Measurements from ENCODE around the gene GUCY2C.
"Not testable (repeated sequence)": the region's sequence is repeated elsewhere in the genome, so short reads cannot be mapped to it uniquely, and the experiment has no call there.

GUCY2C gene

DNA sequence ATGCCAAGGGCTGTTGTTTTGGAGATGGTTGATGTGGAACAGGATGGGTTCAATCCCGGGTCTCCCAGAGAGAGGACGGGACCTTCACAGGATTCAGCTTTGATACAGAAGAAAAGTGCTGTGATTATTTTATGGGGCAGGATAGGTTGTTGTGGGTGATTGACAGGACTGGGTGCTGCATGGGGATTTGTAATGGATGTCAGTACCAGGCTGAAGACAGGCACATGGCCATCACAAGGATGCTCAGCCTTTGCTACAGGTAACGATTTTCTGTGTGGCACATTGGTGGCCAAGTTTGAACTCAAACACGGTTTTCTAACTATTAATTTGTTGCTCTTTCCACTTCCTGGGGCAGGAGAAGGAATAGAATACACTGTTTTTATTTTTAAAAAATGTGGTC, 4.5 kb upstream of the GUCY2C start:
- Histone ChIP-seq H3K4me1 (ENCODE audit: control insufficient read depth, insufficient read depth, low read length) (peaks cover 7% of the 10 kb centered on the region), H3K9ac (ENCODE audit: low read depth, low read length) (no peak overlapping the region), H3K4me3 (ENCODE audit: low read depth, low read length) (no peak overlapping the region), H3K9me3 (ENCODE audit: control insufficient read depth, insufficient read depth, low read length) (no peaks in the 10 kb centered on the region), H3K36me3 (ENCODE audit: control insufficient read depth, insufficient read depth, low read length) (peaks cover 18% of the 10 kb centered on the region), H3K27me3 (ENCODE audit: control insufficient read depth, insufficient read depth, low read length) (no peaks in the 10 kb centered on the region)

DNA sequence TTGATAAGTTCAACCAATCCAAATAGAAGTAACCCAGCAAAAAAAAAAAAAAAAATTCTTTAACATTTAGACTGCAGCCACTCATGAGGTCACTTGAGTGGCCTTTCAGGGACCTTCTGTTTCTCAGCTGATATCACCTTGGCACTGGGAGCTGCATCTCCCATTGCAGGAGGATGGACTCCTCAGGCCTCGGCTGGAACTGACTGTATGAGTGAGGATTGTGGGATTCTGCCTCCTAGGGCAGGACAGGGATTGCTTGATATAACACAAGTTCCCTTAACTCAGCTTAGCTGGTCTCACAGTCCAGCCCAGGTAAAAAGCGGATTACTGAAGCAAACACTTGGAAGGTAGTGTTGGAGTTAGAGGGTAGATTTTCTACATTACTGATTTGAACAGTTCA, 3.5 kb upstream of the GUCY2C start:
- Histone ChIP-seq H3K9ac (ENCODE audit: low read depth, low read length) (no peak overlapping the region), H3K4me1 (ENCODE audit: control insufficient read depth, insufficient read depth, low read length) (peaks cover 5% of the 10 kb centered on the region), H3K4me3 (ENCODE audit: low read depth, low read length) (no peak overlapping the region), H3K9me3 (ENCODE audit: control insufficient read depth, insufficient read depth, low read length) (no peaks in the 10 kb centered on the region), H3K27me3 (ENCODE audit: control insufficient read depth, insufficient read depth, low read length) (no peaks in the 10 kb centered on the region), H3K36me3 (ENCODE audit: control insufficient read depth, insufficient read depth, low read length) (peaks cover 14% of the 10 kb centered on the region)

GRCh38 chr12:14698555-14698954, 2.2 kb upstream of the GUCY2C start:
- H3K27me3 ChIP-seq (ENCODE audit: control insufficient read depth, insufficient read depth, low read length) = peaks cover 6% of the 10 kb centered on the region
- H3K36me3 ChIP-seq (ENCODE audit: control insufficient read depth, insufficient read depth, low read length) = peaks cover 3% of the 10 kb centered on the region
- H3K9me3 ChIP-seq (ENCODE audit: control insufficient read depth, insufficient read depth, low read length) = no peaks in the 10 kb centered on the region
- H3K9ac ChIP-seq (ENCODE audit: low read depth, low read length) = no peak overlapping the region
- no peak overlapping the region for H3K4me3 ChIP-seq (ENCODE audit: low read depth, low read length)
- no peaks in the 10 kb centered on the region for H3K4me1 ChIP-seq (ENCODE audit: control insufficient read depth, insufficient read depth, low read length)

DNA sequence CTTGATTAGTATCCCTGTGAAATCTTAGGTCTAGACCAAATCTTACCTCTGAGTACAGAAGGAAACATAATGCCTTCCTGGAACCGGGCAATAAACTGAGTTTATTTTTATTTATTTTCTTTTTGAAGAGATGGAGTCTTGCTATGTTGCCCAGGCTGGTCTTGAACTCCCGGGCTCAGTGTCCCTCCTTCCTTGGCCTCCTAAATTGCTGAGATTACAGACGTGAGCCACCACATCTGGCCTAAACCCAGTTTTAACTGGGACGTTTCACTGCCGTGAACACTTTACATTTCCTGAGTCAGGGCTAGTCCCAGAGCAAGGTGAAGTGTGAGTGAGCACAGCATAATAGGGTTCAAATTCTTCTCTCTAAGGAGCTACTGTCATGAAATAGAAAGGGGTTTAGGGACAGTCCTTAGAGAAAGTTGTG, 671 bp downstream of the GUCY2C start:
- H3K4me3 ChIP-seq (ENCODE audit: low read depth, low read length) = no peak overlapping the region
- no peak overlapping the region for H3K9ac ChIP-seq (ENCODE audit: low read depth, low read length)
- H3K36me3 ChIP-seq (ENCODE audit: control insufficient read depth, insufficient read depth, low read length) = no peaks in the 10 kb centered on the region
- H3K27me3 ChIP-seq (ENCODE audit: control insufficient read depth, insufficient read depth, low read length) = peaks cover 22% of the 10 kb centered on the region
- no peaks in the 10 kb centered on the region for H3K4me1 ChIP-seq (ENCODE audit: control insufficient read depth, insufficient read depth, low read length)
- no peaks in the 10 kb centered on the region for H3K9me3 ChIP-seq (ENCODE audit: control insufficient read depth, insufficient read depth, low read length)

- H3K4me1 ChIP-seq (ENCODE audit: control insufficient read depth, insufficient read depth, low read length) = no peaks in the 10 kb centered on the region
- no peaks in the 10 kb centered on the region for H3K9me3 ChIP-seq (ENCODE audit: control insufficient read depth, insufficient read depth, low read length)
- H3K36me3 ChIP-seq (ENCODE audit: control insufficient read depth, insufficient read depth, low read length) = no peaks in the 10 kb centered on the region
- H3K9ac ChIP-seq (ENCODE audit: low read depth, low read length) = no peak overlapping the region
- no peak overlapping the region for H3K4me3 ChIP-seq (ENCODE audit: low read depth, low read length)
- peaks cover 27% of the 10 kb centered on the region for H3K27me3 ChIP-seq (ENCODE audit: control insufficient read depth, insufficient read depth, low read length)
Measured at GRCh38 chr12:14694970-14695369, 1.4 kb downstream of the GUCY2C start.

DNA sequence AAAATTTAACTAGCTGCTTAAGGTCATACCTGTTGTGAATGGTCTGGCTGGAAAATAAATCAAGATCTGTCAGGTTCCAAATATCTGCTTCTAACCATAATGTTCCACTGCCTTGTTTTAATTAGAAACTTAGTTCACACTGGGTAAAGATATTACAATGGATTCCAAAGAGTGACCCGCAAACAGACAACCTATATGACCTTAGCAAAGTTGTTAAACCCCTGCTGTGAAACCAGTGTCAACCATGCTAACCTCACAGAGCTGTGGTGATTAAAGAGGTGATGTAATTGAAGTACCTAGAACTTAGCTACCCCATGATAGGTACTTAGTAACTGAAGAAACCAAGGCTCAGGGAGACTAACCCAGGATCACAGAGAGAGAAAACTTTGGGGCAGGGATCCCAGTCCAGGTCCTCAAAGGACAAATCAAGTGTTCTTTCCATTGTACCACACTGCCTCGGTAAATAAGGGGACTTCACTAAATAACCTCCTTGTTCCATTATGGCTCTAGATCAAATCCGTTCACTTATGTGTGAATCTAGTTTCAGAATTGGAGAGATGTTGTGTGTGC, 2.2 kb downstream of the GUCY2C start:
- Histone ChIP-seq H3K9ac (ENCODE audit: low read depth, low read length) (no peak overlapping the region), H3K27me3 (ENCODE audit: control insufficient read depth, insufficient read depth, low read length) (peaks cover 34% of the 10 kb centered on the region), H3K9me3 (ENCODE audit: control insufficient read depth, insufficient read depth, low read length) (no peaks in the 10 kb centered on the region), H3K4me1 (ENCODE audit: control insufficient read depth, insufficient read depth, low read length) (no peaks in the 10 kb centered on the region), H3K36me3 (ENCODE audit: control insufficient read depth, insufficient read depth, low read length) (no peaks in the 10 kb centered on the region), H3K4me3 (ENCODE audit: low read depth, low read length) (no peak overlapping the region)

GRCh38 chr12:14693116-14693515, 3.3 kb downstream of the GUCY2C start:
- Histone ChIP-seq H3K36me3 (ENCODE audit: control insufficient read depth, insufficient read depth, low read length) (no peaks in the 10 kb centered on the region), H3K4me1 (ENCODE audit: control insufficient read depth, insufficient read depth, low read length) (no peaks in the 10 kb centered on the region), H3K9me3 (ENCODE audit: control insufficient read depth, insufficient read depth, low read length) (no peaks in the 10 kb centered on the region), H3K4me3 (ENCODE audit: low read depth, low read length) (no peak overlapping the region), H3K27me3 (ENCODE audit: control insufficient read depth, insufficient read depth, low read length) (peaks cover 45% of the 10 kb centered on the region), H3K9ac (ENCODE audit: low read depth, low read length) (no peak overlapping the region)

GRCh38 chr12:14691560-14691959, 4.8 kb downstream of the GUCY2C start:
- H3K27me3 ChIP-seq (ENCODE audit: control insufficient read depth, insufficient read depth, low read length) = peaks cover 59% of the 10 kb centered on the region
- no peaks in the 10 kb centered on the region for H3K4me1 ChIP-seq (ENCODE audit: control insufficient read depth, insufficient read depth, low read length)
- H3K4me3 ChIP-seq (ENCODE audit: low read depth, low read length) = no peak overlapping the region
- no peaks in the 10 kb centered on the region for H3K36me3 ChIP-seq (ENCODE audit: control insufficient read depth, insufficient read depth, low read length)
- H3K9ac ChIP-seq (ENCODE audit: low read depth, low read length) = no peak overlapping the region
- no peaks in the 10 kb centered on the region for H3K9me3 ChIP-seq (ENCODE audit: control insufficient read depth, insufficient read depth, low read length)

GRCh38 chr12:14689996-14690395, 6.4 kb downstream of the GUCY2C start:
- H3K9ac ChIP-seq (ENCODE audit: low read depth, low read length) = no peak overlapping the region
- no peaks in the 10 kb centered on the region for H3K36me3 ChIP-seq (ENCODE audit: control insufficient read depth, insufficient read depth, low read length)
- H3K4me1 ChIP-seq (ENCODE audit: control insufficient read depth, insufficient read depth, low read length) = no peaks in the 10 kb centered on the region
- no peak overlapping the region for H3K4me3 ChIP-seq (ENCODE audit: low read depth, low read length)
- peaks cover 75% of the 10 kb centered on the region for H3K27me3 ChIP-seq (ENCODE audit: control insufficient read depth, insufficient read depth, low read length)
- no peaks in the 10 kb centered on the region for H3K9me3 ChIP-seq (ENCODE audit: control insufficient read depth, insufficient read depth, low read length)

- H3K9me3 ChIP-seq (ENCODE audit: control insufficient read depth, insufficient read depth, low read length) = no peaks in the 10 kb centered on the region
- H3K36me3 ChIP-seq (ENCODE audit: control insufficient read depth, insufficient read depth, low read length) = no peaks in the 10 kb centered on the region
- no peaks in the 10 kb centered on the region for H3K4me1 ChIP-seq (ENCODE audit: control insufficient read depth, insufficient read depth, low read length)
- no peak overlapping the region for H3K9ac ChIP-seq (ENCODE audit: low read depth, low read length)
- no peak overlapping the region for H3K4me3 ChIP-seq (ENCODE audit: low read depth, low read length)
- H3K27me3 ChIP-seq (ENCODE audit: control insufficient read depth, insufficient read depth, low read length) = peaks cover 78% of the 10 kb centered on the region
Measured at GRCh38 chr12:14689144-14689543, 7.3 kb downstream of the GUCY2C start.

DNA sequence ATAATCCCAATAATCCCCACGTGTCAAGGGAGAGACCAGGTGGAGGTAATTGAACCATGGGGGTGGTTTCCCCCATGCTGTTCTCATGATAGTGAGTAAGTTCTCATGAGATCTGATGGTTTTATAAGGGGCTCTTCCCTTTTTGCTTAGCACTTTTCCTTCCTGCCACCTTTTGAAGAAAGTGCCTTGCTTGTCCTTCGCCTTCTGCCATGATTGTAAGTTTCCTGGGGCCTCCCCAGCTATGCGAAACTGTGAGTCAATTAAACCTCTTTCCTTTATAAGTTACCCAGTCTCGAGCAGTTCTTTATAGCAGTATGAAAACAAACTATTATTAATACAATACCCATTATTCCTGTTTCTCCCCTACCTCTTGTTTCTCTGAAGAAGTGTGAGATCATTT, 14.2 kb downstream of the GUCY2C start:
- not testable (repeated sequence) for H3K9ac ChIP-seq (ENCODE audit: low read depth, low read length); H3K4me3 ChIP-seq (ENCODE audit: low read depth, low read length); H3K36me3 ChIP-seq (ENCODE audit: control insufficient read depth, insufficient read depth, low read length); H3K4me1 ChIP-seq (ENCODE audit: control insufficient read depth, insufficient read depth, low read length); H3K9me3 ChIP-seq (ENCODE audit: control insufficient read depth, insufficient read depth, low read length)
- peaks cover 75% of the 10 kb centered on the region for H3K27me3 ChIP-seq (ENCODE audit: control insufficient read depth, insufficient read depth, low read length)

DNA sequence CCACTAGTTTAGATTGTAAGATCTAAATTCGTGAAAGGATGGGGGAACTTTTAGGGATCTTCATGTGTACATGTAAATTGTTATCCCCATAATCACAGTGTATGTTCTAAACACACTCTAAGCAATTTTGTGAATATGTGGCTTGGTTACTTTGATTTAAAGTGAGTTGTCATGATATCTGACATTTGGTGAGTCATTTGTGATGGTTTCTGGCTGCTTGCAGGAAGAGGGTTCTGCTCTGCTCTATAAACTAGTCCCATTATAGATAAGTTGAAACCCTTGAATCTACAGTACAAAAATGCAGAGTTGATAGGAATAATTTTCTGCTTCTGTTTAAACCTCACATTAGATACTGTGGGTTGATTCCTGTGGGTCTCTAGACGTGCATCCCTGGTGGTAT, 14.8 kb downstream of the GUCY2C start:
- no peaks in the 10 kb centered on the region for H3K9me3 ChIP-seq (ENCODE audit: control insufficient read depth, insufficient read depth, low read length)
- H3K27me3 ChIP-seq (ENCODE audit: control insufficient read depth, insufficient read depth, low read length) = peaks cover 70% of the 10 kb centered on the region
- no peak overlapping the region for H3K9ac ChIP-seq (ENCODE audit: low read depth, low read length)
- no peaks in the 10 kb centered on the region for H3K36me3 ChIP-seq (ENCODE audit: control insufficient read depth, insufficient read depth, low read length)
- no peak overlapping the region for H3K4me3 ChIP-seq (ENCODE audit: low read depth, low read length)
- no peaks in the 10 kb centered on the region for H3K4me1 ChIP-seq (ENCODE audit: control insufficient read depth, insufficient read depth, low read length)

Data from iPS-15b (cell line).